NCI-H460 (cell line): ENCODE measurements around the gene TMEM170A. TPM values are rescaled to one million over a fixed set of nuclear protein-coding genes. Genes with fewer than 3 reads are reported as not detected.
"Not testable (repeated sequence)": the region's sequence is repeated elsewhere in the genome, so short reads cannot be mapped to it uniquely, and the experiment has no call there.

Source experiments
- DNase-seq: peaks from one replicate; pipeline ENCODE4 v3.0.0-alpha.2; 2016; ENCODE audit warnings: low read depth; ENCODE audit errors: extremely low read depth
- total RNA-seq: library from RNA; depleted of rRNA; stranded (reverse); fragments of >200 nt; shearing (Covaris generic); gene quantifications from 2 replicates; pipeline ENCODE4 v1.2.3, GENCODE V29; 2014

TMEM170A gene
- total RNA-seq, 1 experiment from 2014 or later: 27.5 TPM

DNA sequence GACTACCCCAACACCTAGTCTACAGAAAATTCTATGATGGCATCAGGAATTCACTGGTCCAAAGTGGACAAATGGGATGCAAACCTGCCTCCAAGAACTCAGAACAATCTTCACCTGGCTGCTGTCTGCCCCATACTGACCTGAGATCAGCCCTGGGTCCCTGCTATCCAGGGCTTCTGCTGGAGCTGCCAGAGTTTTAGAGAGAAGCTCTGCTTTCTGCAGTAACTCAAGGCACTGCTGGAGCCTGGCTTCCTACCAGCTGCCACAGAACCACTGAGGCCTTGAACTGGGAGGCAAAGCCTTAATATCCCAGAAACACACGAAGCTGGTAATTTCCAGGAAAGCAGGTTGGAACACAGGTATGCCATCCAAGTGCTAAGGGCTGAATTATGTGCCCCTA is 7.5 kb downstream of the TMEM170A start:
- no peak for DNase-seq

DNA sequence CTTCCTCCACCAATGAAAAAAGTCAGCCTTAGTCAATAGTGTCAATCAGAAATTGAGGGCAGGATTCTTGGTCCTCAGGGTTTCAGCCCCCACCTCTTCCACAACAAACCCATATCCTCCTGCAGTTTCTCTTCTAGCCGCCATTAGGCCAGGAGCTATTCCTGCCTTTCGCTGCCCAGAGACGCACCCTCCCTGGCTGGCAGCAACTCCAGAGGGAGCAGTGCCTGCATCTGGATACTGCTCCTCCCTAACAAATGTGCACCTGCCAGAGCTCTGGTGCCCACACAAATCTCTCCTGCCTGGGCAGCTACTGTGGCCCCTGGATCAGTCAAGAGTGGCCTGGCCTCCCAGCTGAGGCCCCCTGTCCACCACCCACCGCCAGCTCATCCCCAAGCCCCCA is 8.0 kb downstream of the TMEM170A start:
- not testable (repeated sequence) for DNase-seq

DNA sequence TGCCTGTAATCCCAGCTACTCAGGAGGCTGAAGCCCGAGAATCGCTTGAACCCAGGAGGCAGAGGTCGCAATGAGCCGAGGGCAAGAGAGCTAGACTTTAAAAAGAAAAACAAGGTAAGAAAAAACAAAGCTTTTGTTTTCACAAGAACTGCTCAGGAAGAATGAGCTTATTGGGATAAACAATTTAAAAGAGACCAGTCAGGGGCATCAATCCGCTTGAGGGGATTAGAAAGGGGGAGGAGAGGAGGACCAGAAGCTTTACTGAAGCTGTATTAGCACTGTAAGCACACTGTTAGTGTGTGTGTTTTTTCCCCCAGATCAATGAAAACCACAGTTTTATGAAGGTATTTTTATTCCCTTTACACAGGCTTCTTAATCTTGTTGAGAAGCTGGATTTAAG is 8.8 kb downstream of the TMEM170A start:
- no peak for DNase-seq

GRCh38 chr16:75452464-75453190 is 11.9 kb downstream of the TMEM170A start:
- DNase-seq: no peak

GRCh38 chr16:75446416-75446815 is 18.1 kb downstream of the TMEM170A start:
- no peak for DNase-seq

- no peak for DNase-seq
These were observed 19.2 kb downstream of the TMEM170A start for GRCh38 chr16:75445298-75445697.

- no peak for DNase-seq
These were observed 21.2 kb downstream of the TMEM170A start for GRCh38 chr16:75443298-75443697.

- DNase-seq: peak; percentile 37
These were observed 30.6 kb downstream of the TMEM170A start for GRCh38 chr16:75433732-75434413.

DNA sequence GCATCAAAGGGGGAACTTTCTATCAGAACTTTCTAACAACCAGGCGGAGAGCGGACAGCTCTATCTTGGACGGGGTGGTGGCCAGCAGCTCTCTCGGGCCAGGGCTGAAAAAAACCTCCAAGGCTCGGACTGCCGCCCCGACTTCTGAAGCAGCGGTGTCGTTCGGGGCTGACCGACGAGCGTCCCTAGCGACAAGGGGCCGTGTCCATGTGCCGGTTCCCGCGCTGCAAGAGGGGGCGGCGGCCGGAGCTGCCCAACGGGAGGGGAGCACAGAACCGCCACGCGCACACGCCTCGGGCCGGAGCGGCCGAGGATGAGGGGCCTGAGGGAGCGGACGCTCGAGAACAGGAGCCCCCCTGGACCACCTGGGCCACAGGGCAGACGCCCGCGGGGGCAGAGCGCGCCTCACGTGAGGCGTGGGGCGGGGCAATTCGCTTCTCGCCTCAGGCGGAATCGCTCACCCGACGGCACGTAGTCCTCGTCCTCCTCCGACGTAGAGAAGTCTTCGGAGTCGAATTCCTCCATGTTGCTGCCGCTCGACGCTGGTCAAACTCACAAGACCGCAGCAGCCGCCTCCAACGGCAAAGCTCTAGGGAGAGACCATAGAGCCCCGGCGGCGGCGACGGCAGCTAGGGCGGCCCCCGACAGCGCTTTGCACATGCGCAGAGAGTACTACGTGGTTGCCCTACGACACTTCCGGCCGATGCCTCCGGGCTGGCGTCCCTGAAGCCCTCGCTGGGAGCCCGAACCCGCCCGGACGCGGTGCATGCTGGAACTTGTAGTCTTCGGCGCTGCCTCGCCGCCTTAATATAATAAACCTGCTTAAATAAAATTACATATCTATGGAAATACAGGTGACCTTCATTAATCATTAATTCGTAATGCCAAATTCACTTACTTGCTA is 31.4 kb downstream of the TMEM170A start, which contains the start of gene CFDP1:
TSS of gene CFDP1 (minus strand) at position 676 of the 904 bp plus-strand sequence. CDS start at position 525, 151 bp downstream.
- peak; percentile 88 for DNase-seq

GRCh38 chr16:75429621-75430403 is 34.7 kb downstream of the TMEM170A start:
- no peak for DNase-seq

DNA sequence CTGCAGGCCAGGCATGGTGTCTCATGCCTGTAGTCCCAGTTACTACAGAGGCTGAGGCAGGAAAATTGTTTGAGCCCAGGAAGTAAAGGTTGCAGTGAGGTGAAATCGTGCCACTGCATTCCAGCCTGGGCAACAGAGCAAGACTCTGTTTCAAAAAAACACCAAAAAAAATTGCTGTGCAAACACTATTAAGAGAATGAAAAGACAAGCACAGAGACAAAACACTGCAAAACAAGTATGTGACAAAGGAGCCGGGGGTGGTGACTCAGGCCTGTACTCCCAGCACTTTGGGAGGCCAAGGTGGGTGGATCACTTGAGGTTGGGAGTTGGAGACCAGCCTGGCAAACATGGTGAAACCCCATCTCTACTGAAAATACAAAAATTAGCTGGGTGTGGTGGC is 38.0 kb downstream of the TMEM170A start:
- DNase-seq: not testable (repeated sequence)

- DNase-seq: not testable (repeated sequence)
These were observed 40.3 kb downstream of the TMEM170A start for GRCh38 chr16:75424105-75424762.

- DNase-seq: no peak
These were observed 40.8 kb downstream of the TMEM170A start for GRCh38 chr16:75423723-75424104.

GRCh38 chr16:75421820-75422126 is 42.7 kb downstream of the TMEM170A start:
- DNase-seq: no peak

DNA sequence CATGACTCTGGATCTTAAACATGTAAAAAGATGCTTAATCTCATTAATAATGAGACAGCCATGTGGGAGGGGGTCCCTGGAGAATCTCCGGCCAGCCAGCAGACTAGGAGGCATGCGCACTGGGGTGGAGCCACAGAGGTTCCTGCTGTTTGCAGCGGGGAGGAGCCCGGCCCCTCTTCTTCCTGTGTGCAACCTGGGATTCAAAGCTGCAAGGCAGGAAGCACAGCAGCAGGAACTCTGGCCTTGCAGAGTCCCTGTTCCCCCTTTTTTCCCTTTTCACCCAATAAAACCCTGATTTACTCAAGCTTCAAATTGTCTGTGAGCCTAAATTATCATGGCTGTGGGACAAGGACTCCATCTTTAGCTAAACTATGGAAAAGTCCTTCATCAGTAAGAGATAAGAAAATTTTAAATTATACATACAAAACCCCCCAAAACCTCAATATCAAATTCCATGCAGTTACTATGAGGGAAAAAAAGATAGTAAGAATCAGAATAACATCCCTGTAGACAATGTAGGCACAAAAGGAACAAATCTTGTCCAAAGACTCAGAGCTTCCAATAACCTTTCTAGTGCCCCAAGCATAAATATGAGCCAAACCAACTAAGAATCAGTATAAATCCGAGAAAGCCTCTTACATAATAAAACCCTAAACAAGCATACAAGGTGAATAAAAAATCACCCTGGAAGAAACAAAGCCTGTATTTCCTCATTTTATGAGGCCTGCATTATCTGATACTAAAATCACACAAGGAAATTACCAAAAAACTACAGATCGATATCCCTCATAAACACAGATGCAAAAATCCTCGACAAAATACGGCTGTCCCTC is 43.3 kb downstream of the TMEM170A start:
- DNase-seq: peak; percentile 30

DNA sequence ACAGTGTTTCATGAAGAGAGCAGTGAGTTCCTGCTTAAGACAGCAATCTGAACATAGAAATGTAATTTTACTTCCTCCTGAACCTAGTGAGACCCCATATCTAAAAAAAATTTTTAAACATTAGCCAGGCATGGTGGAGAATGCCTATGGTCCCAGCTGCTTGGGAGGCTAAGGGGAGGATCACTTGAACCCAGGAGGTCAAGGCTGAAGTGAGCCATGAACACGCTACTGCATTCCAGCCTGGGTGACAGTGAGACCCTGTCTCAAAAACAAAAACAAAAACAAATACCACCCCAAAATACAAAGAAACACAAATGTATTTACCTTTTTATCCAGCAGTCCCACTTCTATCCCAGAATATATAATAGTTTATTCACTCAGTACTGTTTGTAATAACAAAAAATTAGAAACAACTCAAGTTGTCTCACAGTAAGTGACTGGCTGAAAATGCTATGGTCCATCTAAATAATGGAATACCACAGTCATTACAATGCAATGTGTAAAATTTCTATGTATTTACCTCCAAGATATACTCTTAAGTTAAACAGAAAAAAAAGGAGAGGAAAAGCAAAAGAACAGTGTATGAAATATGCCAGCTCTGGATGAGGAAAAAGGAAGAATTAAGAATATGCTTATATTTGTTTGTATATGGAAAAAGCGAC is 47.5 kb downstream of the TMEM170A start:
- DNase-seq: no peak

DNA sequence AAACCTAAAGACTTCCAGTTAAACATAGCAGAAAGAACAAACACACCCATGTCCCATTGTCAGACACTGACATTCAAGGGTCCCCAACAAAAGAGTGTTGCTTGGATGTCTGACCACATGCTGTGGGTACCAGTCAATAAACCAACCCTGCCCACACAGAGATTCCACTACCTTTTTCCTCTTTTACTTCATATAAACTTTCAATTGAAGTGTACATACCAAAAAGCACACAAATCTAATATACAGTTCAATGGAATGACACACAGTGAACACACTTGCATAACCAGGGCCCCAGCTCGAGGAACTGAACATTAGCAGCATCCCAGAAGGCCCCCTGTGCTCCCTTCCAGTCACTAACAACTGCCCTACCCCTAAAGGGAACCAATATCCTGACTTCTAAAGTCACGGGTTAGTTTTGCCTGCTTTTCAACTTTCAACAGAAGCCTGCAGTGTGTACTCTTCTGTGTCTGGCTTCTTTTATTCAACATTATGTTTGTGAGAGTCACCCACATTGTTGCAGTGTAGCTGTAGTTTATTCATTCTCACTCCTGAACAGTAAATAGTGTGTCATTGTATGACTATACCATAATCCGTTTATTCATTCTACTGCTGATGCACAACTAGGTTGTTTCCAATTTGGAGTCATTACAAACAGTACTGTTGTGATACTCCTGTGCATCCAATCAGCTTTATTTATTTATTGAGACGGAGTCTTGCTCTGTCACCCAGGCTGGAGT is 49.2 kb downstream of the TMEM170A start:
- no peak for DNase-seq

- DNase-seq: no peak
These were observed 50.5 kb downstream of the TMEM170A start for GRCh38 chr16:75413951-75414350.
